Suprapubic skin (tissue), 3 donors: ENCODE results near the gene EFCAB12.

Source experiments
- EP300 ChIP-seq: sonication (generic); formaldehyde crosslinking; IDR thresholded peaks from one replicate; pipeline ENCODE4 v1.6.1; 2017; ENCODE audit warnings: antibody characterized with exemption
- POLR2A ChIP-seq, 2 donors: fragments of 450-650 bp; IDR thresholded peaks; one replicate each; pipeline ENCODE4 v1.6.1; 2017; ENCODE audit warnings: antibody characterized with exemption in 2 of 2, mild to moderate bottlenecking in 2 of 2, moderate library complexity in 2 of 2
- TF ChIP-seq, protein P1 (sequence below), 2 donors: fragments of 200-600 bp in 1 of 2; fragments of 450-650 bp in 1 of 2; sonication (generic) in 1 of 2; IDR thresholded peaks; one replicate each; pipeline ENCODE4 v1.5.1; 2016 to 2019; ENCODE audit warnings: antibody characterized with exemption in 2 of 2, mild to moderate bottlenecking in 1 of 2, moderate library complexity in 1 of 2

DNA sequence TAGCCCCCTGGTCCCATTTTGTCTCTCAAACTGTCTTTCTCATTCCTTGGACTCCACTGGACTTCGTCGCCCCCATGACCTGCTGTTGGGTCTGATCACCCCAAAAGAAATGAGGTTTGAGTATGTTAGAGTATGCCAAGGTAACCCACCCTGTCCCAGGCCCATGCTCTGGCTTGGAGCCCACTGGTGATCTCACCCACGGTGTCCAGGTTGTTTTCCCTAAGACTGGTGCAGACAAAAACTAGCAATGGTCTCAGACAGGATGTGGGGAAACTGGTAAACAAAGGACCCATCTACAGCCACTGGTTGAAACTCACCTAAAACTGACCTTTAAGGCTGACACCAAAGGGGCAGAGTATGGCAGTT lies 38.9 kb downstream of the EFCAB12 start:
- TF ChIP-seq, protein P1, sequence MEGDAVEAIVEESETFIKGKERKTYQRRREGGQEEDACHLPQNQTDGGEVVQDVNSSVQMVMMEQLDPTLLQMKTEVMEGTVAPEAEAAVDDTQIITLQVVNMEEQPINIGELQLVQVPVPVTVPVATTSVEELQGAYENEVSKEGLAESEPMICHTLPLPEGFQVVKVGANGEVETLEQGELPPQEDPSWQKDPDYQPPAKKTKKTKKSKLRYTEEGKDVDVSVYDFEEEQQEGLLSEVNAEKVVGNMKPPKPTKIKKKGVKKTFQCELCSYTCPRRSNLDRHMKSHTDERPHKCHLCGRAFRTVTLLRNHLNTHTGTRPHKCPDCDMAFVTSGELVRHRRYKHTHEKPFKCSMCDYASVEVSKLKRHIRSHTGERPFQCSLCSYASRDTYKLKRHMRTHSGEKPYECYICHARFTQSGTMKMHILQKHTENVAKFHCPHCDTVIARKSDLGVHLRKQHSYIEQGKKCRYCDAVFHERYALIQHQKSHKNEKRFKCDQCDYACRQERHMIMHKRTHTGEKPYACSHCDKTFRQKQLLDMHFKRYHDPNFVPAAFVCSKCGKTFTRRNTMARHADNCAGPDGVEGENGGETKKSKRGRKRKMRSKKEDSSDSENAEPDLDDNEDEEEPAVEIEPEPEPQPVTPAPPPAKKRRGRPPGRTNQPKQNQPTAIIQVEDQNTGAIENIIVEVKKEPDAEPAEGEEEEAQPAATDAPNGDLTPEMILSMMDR (IDR thresholded peaks at IDR 0.05): no peak
- TF ChIP-seq POLR2A (IDR thresholded peaks at IDR 0.05) (no peak), EP300 (no peak)
